ENCODE results near the gene LBR. TPM values are rescaled to one million over a fixed set of nuclear protein-coding genes. Genes with fewer than 3 reads are reported as not detected.

LBR gene
- total and polyA plus RNA-seq, 2 donors from 2014 or later, result 13.1 to 80.2 TPM

GRCh38 chr1:225406976-225407725 is 20.7 kb downstream of the LBR start:
- peaks cover 0 to 8% (median 5%) of the 10 kb centered on the region in 3 donors for H3K36me3 ChIP-seq (ENCODE audit: control insufficient read depth in 2 of 3, insufficient read depth in 3 of 3, low read length in 3 of 3)
- intact Hi-C loops (cut with DNase I), result no loop called here
- no peak for FAIRE-seq

GRCh38 chr1:225400968-225401367 is 26.9 kb downstream of the LBR start:
- Histone ChIP-seq H3K36me3 (ENCODE audit: control insufficient read depth in 2 of 3, insufficient read depth in 3 of 3, low read length in 3 of 3) (peaks cover 9 to 10% (median 9%) of the 10 kb centered on the region in 3 donors), H3K4me3 (ENCODE audit: low read length in 3 of 3) (no peak overlapping the region), H3K27ac (ENCODE audit: low read depth in 2 of 2, low read length in 2 of 2) (no peak overlapping the region), H3K9me3 (ENCODE audit: control insufficient read depth in 2 of 3, insufficient read depth in 1 of 3, low read length in 3 of 3) (no peaks in the 10 kb centered on the region), H3K27me3 (ENCODE audit: control insufficient read depth, insufficient read depth, low read length) (no peaks in the 10 kb centered on the region), H3K4me1 (ENCODE audit: control insufficient read depth in 2 of 3, insufficient read depth in 2 of 3, low read depth in 1 of 3, low read length in 3 of 3) (no peaks in the 10 kb centered on the region), H3K9ac (ENCODE audit: low read length in 3 of 3) (no peak overlapping the region)
- TF ChIP-seq CTCF (IDR thresholded peaks at IDR 0.05; ENCODE audit: borderline replicate concordance, extremely low read depth, insufficient read depth), result no peak
- FAIRE-seq (no peak), DNase-seq (no peak)
- intact Hi-C loops (cut with DNase I), result no loop called here

More at GRCh38 chr1:225406976-225407725, 20.7 kb downstream of the LBR start:
- TF ChIP-seq CTCF (IDR thresholded peaks at IDR 0.05; ENCODE audit: borderline replicate concordance, extremely low read depth, insufficient read depth), result no peak
- no peak overlapping the region for H3K27ac ChIP-seq (ENCODE audit: low read depth in 2 of 2, low read length in 2 of 2)
- no peak overlapping the region for H3K4me3 ChIP-seq (ENCODE audit: low read length in 3 of 3)
- H3K4me1 ChIP-seq (ENCODE audit: control insufficient read depth in 2 of 3, insufficient read depth in 2 of 3, low read depth in 1 of 3, low read length in 3 of 3), result peaks cover 4 to 9% (median 6%) of the 10 kb centered on the region in 3 donors
- DNase-seq, result no peak
- no peaks in the 10 kb centered on the region for H3K27me3 ChIP-seq (ENCODE audit: control insufficient read depth, insufficient read depth, low read length)
- no peaks in the 10 kb centered on the region for H3K9me3 ChIP-seq (ENCODE audit: control insufficient read depth in 2 of 3, insufficient read depth in 1 of 3, low read length in 3 of 3)
- no peak overlapping the region for H3K9ac ChIP-seq (ENCODE audit: low read length in 3 of 3)

- no peak for DNase-seq
- FAIRE-seq, result no peak
- intact Hi-C loops (cut with DNase I), result no loop called here
Measured at GRCh38 chr1:225396357-225396756, 31.5 kb downstream of the LBR start.

More at GRCh38 chr1:225396357-225396756, 31.5 kb downstream of the LBR start:
- Histone ChIP-seq H3K4me3 (ENCODE audit: low read length in 3 of 3) (no peak overlapping the region), H3K4me1 (ENCODE audit: control insufficient read depth in 2 of 3, insufficient read depth in 2 of 3, low read depth in 1 of 3, low read length in 3 of 3) (no peaks in the 10 kb centered on the region), H3K9me3 (ENCODE audit: control insufficient read depth in 2 of 3, insufficient read depth in 1 of 3, low read length in 3 of 3) (no peaks in the 10 kb centered on the region), H3K9ac (ENCODE audit: low read length in 3 of 3) (no peak overlapping the region), H3K27ac (ENCODE audit: low read depth in 2 of 2, low read length in 2 of 2) (no peak overlapping the region), H3K36me3 (ENCODE audit: control insufficient read depth in 2 of 3, insufficient read depth in 3 of 3, low read length in 3 of 3) (peaks cover 4 to 10% (median 5%) of the 10 kb centered on the region in 3 donors), H3K27me3 (ENCODE audit: control insufficient read depth, insufficient read depth, low read length) (no peaks in the 10 kb centered on the region)
- no peak for TF ChIP-seq CTCF (IDR thresholded peaks at IDR 0.05; ENCODE audit: borderline replicate concordance, extremely low read depth, insufficient read depth)
